ENCODE data around the gene MBD3. TPM values are rescaled to one million over a fixed set of nuclear protein-coding genes. Genes with fewer than 3 reads are reported as not detected.
A peak's percentile ranks its signal among the peaks of the same experiment; 100 is the strongest.

MBD3 gene
- total and polyA plus RNA-seq, 10 donors = 57.4 to 177 (median 75.6) TPM

DNA sequence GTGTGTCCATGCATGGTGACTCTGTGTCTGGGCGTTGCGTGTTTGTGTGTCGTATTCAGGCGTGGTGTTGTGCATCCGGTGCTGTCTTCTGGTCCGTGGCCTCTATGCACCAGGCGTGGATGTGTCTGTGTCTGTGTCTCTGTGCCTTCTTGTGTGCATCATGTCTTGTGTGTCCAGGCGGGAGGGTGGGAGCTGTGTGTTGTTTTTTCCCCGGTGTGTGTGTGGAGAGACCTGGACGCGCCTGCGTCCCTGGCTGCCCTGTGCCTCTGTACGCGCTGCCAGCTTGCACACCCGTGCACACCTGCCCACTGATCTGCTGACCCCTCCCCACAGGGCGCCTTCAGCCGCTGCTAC lies 67.7 kb downstream of the MBD3 start:
- Histone ChIP-seq H3K4me3 (no peak overlapping the region), H3K36me3 (no peaks in the 10 kb centered on the region), H3K4me1 (peaks cover 0 to 11% (median 3%) of the 10 kb centered on the region in 6 donors), H3K27ac (no peak overlapping the region), H3K9me3 (no peaks in the 10 kb centered on the region), H3K27me3 (replicated peaks in 1 of 7) (peaks cover 0 to 97% (median 71%) of the 10 kb centered on the region in 7 donors)
- 68 to 84% (median 75%) methylated on average over 7 to 17 of the region's 17 CpGs for WGBS, 5 donors
- DNase-seq = no peak
- TF ChIP-seq, protein P1, sequence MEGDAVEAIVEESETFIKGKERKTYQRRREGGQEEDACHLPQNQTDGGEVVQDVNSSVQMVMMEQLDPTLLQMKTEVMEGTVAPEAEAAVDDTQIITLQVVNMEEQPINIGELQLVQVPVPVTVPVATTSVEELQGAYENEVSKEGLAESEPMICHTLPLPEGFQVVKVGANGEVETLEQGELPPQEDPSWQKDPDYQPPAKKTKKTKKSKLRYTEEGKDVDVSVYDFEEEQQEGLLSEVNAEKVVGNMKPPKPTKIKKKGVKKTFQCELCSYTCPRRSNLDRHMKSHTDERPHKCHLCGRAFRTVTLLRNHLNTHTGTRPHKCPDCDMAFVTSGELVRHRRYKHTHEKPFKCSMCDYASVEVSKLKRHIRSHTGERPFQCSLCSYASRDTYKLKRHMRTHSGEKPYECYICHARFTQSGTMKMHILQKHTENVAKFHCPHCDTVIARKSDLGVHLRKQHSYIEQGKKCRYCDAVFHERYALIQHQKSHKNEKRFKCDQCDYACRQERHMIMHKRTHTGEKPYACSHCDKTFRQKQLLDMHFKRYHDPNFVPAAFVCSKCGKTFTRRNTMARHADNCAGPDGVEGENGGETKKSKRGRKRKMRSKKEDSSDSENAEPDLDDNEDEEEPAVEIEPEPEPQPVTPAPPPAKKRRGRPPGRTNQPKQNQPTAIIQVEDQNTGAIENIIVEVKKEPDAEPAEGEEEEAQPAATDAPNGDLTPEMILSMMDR (IDR thresholded peaks at IDR 0.05 in 8 of 11, conservative IDR thresholded peaks at IDR 0.05 in 3 of 11) = no peak
- TF ChIP-seq POLR2AphosphoS5 (IDR thresholded peaks at IDR 0.05) = no peak
- no peak for TF ChIP-seq POLR2A (IDR thresholded peaks at IDR 0.05)
- intact Hi-C loops (cut with DNase I; ENCODE audit: low total_unique reads) = no loop called here

DNA sequence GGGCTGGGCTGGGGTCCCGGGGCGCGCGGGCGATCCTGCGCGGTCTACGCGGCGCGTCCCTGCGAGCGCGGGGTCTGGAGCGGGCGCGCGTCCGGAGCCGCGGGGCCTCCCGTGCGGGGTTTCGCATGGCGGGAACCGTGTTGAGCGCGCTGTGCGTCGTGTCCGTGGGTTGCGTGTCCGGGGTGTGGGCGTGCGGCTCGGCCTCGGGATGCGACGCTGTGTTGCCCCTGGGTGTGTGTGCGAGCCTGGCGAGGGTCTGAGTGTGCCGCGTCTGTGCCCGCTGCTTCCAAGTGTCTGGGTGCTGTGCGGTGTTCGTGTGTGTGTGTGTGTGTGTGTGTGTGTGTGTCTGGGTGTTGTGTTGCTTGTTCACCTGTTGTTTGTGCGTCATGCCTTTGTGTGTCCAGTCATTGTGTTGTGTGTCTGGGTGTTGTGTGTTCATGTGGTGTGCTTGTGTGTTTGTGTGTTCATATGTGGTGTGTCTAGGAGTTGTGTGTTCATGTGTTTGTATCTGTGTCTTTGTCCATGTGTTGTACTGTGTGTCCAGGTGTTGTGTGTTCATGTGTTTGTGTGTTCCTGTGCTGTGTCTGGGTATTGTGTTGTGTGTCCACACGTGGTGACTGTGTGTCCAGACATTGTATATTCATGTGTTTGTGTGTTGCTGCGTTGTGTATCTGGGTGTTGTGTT lies 68.2 kb downstream of the MBD3 start:
- WGBS, 5 donors = 12 to 22% (median 19%) methylated on average over 24 to 49 of the region's 49 CpGs
- intact Hi-C loops (cut with DNase I; ENCODE audit: low total_unique reads) = no loop called here
- Histone ChIP-seq H3K36me3 (no peaks in the 10 kb centered on the region), H3K4me1 (peaks cover 0 to 11% (median 3%) of the 10 kb centered on the region in 6 donors), H3K4me3 (peak overlapping the region in 2 of 8 donors; percentile 6 to 48), H3K27me3 (replicated peaks in 1 of 7) (peaks cover 0 to 97% (median 68%) of the 10 kb centered on the region in 7 donors), H3K9me3 (no peaks in the 10 kb centered on the region), H3K27ac (no peak overlapping the region)
- DNase-seq = no peak
- TF ChIP-seq POLR2AphosphoS5 (IDR thresholded peaks at IDR 0.05) (no peak), POLR2A (IDR thresholded peaks at IDR 0.05) (no peak)
- TF ChIP-seq, protein P1 (IDR thresholded peaks at IDR 0.05 in 8 of 11, conservative IDR thresholded peaks at IDR 0.05 in 3 of 11) = no peak

Small RNA genes lying within 50 kb of the gene (small RNA-seq; reads per million reads assigned to genes)
- gene AC005943.2 = 0 reads per million in 4 donors
- 0 reads per million in 4 donors for gene RN7SL477P
- 0 reads per million in 4 donors for gene RNU6-1223P

Other genes starting within 250 kb of the MBD3 start
- gene NDUFS7, start 209.0 kb downstream of the MBD3 start, total RNA-seq = 100 to 1,000 TPM in 1 of 7 donors, 10 to 100 TPM in 6; 64.0 to 133 (median 85.2) TPM
- 100 to 1,000 TPM in 1 of 3 donors, 10 to 100 TPM in 2; 75.5 to 106 (median 78.0) TPM for gene NDUFS7, start 209.0 kb downstream of the MBD3 start, polyA plus RNA-seq
- gene GAMT, start 191.3 kb downstream of the MBD3 start, total RNA-seq = 10 to 100 TPM in 4 of 7 donors, 1 to 10 TPM in 3; 7.1 to 14.5 (median 11.2) TPM
- 10 to 100 TPM; 15.2 to 20.4 (median 18.2) TPM for gene GAMT, start 191.3 kb downstream of the MBD3 start, polyA plus RNA-seq
- 100 to 1,000 TPM in 3 of 7 donors, 10 to 100 TPM in 4; 43.8 to 137 (median 94.6) TPM for gene DAZAP1, start 185.3 kb downstream of the MBD3 start, total RNA-seq
- gene DAZAP1, start 185.3 kb downstream of the MBD3 start, polyA plus RNA-seq = 100 to 1,000 TPM in 2 of 3 donors, 10 to 100 TPM in 1; 80.0 to 133 (median 106) TPM
- 1,000 to 10,000 TPM in 6 of 7 donors, 100 to 1,000 TPM in 1; 932 to 4,344 (median 1,309) TPM for gene RPS15, start 154.5 kb downstream of the MBD3 start, total RNA-seq
- gene RPS15, start 154.5 kb downstream of the MBD3 start, polyA plus RNA-seq = 1,000 to 10,000 TPM; 4,275 to 5,849 (median 5,793) TPM
- under 1 TPM; 0.07 to 0.56 (median 0.20) TPM for gene APC2, start 142.7 kb downstream of the MBD3 start, total RNA-seq
- under 1 TPM; 0.02 to 0.29 (median 0.02) TPM for gene APC2, start 142.7 kb downstream of the MBD3 start, polyA plus RNA-seq
- 10 to 100 TPM; 31.3 to 52.8 (median 40.3) TPM for gene C19orf25, start 113.7 kb downstream of the MBD3 start, total RNA-seq
- 10 to 100 TPM; 24.7 to 56.6 (median 38.8) TPM for gene C19orf25, start 113.7 kb downstream of the MBD3 start, polyA plus RNA-seq
- 1 to 10 TPM; 1.1 to 4.2 (median 1.8) TPM for gene PCSK4, start 102.5 kb downstream of the MBD3 start, total RNA-seq
- gene PCSK4, start 102.5 kb downstream of the MBD3 start, polyA plus RNA-seq = 1 to 10 TPM; 1.9 to 2.4 (median 2.0) TPM
- 1 to 10 TPM in 5 of 7 donors, under 1 TPM in 1, not detected in 1; 0.65 to 2.6 (median 1.6) TPM for gene REEP6, start 101.7 kb downstream of the MBD3 start, total RNA-seq
- 1 to 10 TPM; 1.2 to 1.6 (median 1.5) TPM for gene REEP6, start 101.7 kb downstream of the MBD3 start, polyA plus RNA-seq
- 1 to 10 TPM in 4 of 7 donors, under 1 TPM in 3; 0.26 to 2.0 (median 1.3) TPM for gene ADAMTSL5, start 79.8 kb downstream of the MBD3 start, total RNA-seq
- gene ADAMTSL5, start 79.8 kb downstream of the MBD3 start, polyA plus RNA-seq = under 1 TPM; 0.13 to 0.42 (median 0.27) TPM
- gene PLK5, start 68.8 kb downstream of the MBD3 start, total RNA-seq = not detected
- under 1 TPM; 0.04 to 0.06 (median 0.06) TPM for gene PLK5, start 68.8 kb downstream of the MBD3 start, polyA plus RNA-seq
- 10 to 100 TPM in 1 of 7 donors, 1 to 10 TPM in 6; 5.4 to 11.7 (median 6.7) TPM for gene MEX3D, start 24.5 kb downstream of the MBD3 start, total RNA-seq
- 1 to 10 TPM in 2 of 3 donors, under 1 TPM in 1; 0.87 to 2.7 (median 2.0) TPM for gene MEX3D, start 24.5 kb downstream of the MBD3 start, polyA plus RNA-seq
- gene UQCR11, start 12.6 kb upstream of the MBD3 start, total RNA-seq = 100 to 1,000 TPM in 4 of 7 donors, 10 to 100 TPM in 3; 40.9 to 165 (median 129) TPM
- gene UQCR11, start 12.6 kb upstream of the MBD3 start, polyA plus RNA-seq = 100 to 1,000 TPM in 2 of 3 donors, 10 to 100 TPM in 1; 93.4 to 153 (median 145) TPM
- 100 to 1,000 TPM in 5 of 7 donors, 10 to 100 TPM in 2; 79.2 to 135 (median 107) TPM for gene TCF3, start 59.8 kb upstream of the MBD3 start, total RNA-seq
- gene TCF3, start 59.8 kb upstream of the MBD3 start, polyA plus RNA-seq = 10 to 100 TPM; 81.0 to 96.5 (median 88.9) TPM
- not detected for gene ONECUT3, start 160.6 kb upstream of the MBD3 start, total RNA-seq
- gene ONECUT3, start 160.6 kb upstream of the MBD3 start, polyA plus RNA-seq = not detected
- gene ATP8B3, start 219.4 kb upstream of the MBD3 start, total RNA-seq = 10 to 100 TPM in 1 of 7 donors, 1 to 10 TPM in 6; 5.4 to 10.1 (median 7.3) TPM
- gene ATP8B3, start 219.4 kb upstream of the MBD3 start, polyA plus RNA-seq = 1 to 10 TPM; 1.9 to 3.9 (median 2.3) TPM

Data from spleen (tissue), 11 donors.